K562 (cell line): ENCODE measurements around the gene PSMC4. TPM values are rescaled to one million over a fixed set of nuclear protein-coding genes. Genes with fewer than 3 reads are reported as not detected.

Source experiments
- CEBPG ChIP-seq, 3 experiments: fragments of 200-800 bp in 1 of 3; sonication (Bioruptor generic) in 1 of 3; sonication (generic) in 1 of 3; formaldehyde crosslinking in 1 of 3; IDR thresholded peaks in 2 of 3; conservative IDR thresholded peaks in 1 of 3; 2 replicates each; pipeline versions ENCODE4 v1.6.1 to v1.8.0; 2016 to 2022; ENCODE audit warnings: missing compliant biosample characterization in 2 of 3, missing genetic modification characterization in 2 of 3, mild to moderate bottlenecking in 1 of 3, missing genetic modification reagents in 1 of 3
- MAFF ChIP-seq: IDR thresholded peaks from 2 replicates; pipeline ENCODE4 v1.6.1; 2012; ENCODE audit warnings: low read length, improper control_type of control experiment
- MECOM ChIP-seq: fragments of 250-450 bp; sonication (Bioruptor Pico); IDR thresholded peaks from 2 replicates; pipeline ENCODE4 v1.8.0; 2022; ENCODE audit warnings: inconsistent platforms
- ZNF184 ChIP-seq: sonication (generic); formaldehyde crosslinking; IDR thresholded peaks from 2 replicates; pipeline ENCODE4 v1.5.0; 2020; ENCODE audit warnings: missing genetic modification reagents
- ZNF197 ChIP-seq: fragments of 200-800 bp; sonication (Bioruptor generic); IDR thresholded peaks from 2 replicates; pipeline ENCODE4 v1.6.1; 2016; ENCODE audit warnings: low read depth, missing genetic modification characterization, missing compliant biosample characterization
- ZNF699 ChIP-seq: fragments of 250-450 bp; sonication (Bioruptor Pico); IDR thresholded peaks from 2 replicates; pipeline ENCODE4 v1.8.0; 2021; ENCODE audit warnings: mild to moderate bottlenecking, moderate library complexity; ENCODE audit not compliant: insufficient replicate concordance
- polyA plus RNA-seq, 8 experiments: library from polyadenylated mRNA; depleted of rRNA in 4 of 8; stranded (reverse) in 5 of 8; unstranded in 3 of 8; fragments of >200 nt; fragmentation: Nextera tagmentation in 2 of 8; fragmentation: Illumina TruSeq in 1 of 8; extraction: Ambion mirVana in 2 of 8; extraction: Trizol in 1 of 8; gene quantifications; 2 replicates each; pipeline versions ENCODE4 v1.2.1 to v1.2.3, GENCODE V29; 2011 to 2014; ENCODE audit warnings: inconsistent platforms in 1 of 8, missing spikeins in 1 of 8
- total RNA-seq, 7 experiments: library from RNA; depleted of rRNA in 6 of 7; stranded (reverse); fragments of >200 nt in 6 of 7; fragmentation: Illumina TruSeq in 2 of 7; extraction: Trizol in 2 of 7; gene quantifications; 2 replicates each; pipeline versions ENCODE4 v1.2.1 to v1.2.3, GENCODE V29; 2011 to 2021; ENCODE audit warnings: low replicate concordance in 1 of 7
- TF ChIP-seq, protein P1 (sequence below), 2 experiments: fragments of 450-650 bp in 1 of 2; sonication (generic) in 1 of 2; formaldehyde crosslinking in 1 of 2; IDR thresholded peaks; 2 replicates each; pipeline versions ENCODE4 v1.7.1 to v1.9.0; 2016 to 2022; ENCODE audit warnings: inconsistent platforms in 1 of 2, mild to moderate bottlenecking in 1 of 2, missing genetic modification reagents in 1 of 2
- TF ChIP-seq, protein P2 (sequence below): fragments of 450-650 bp; IDR thresholded peaks from 2 replicates; pipeline ENCODE4 v1.6.1; 2017; ENCODE audit warnings: mild to moderate bottlenecking, moderate library complexity
- TF ChIP-seq, protein P3 (sequence below): fragments of 450-650 bp; formaldehyde crosslinking; IDR thresholded peaks from 2 replicates; pipeline ENCODE4 v1.4.0; 2020; ENCODE audit warnings: mild to moderate bottlenecking, moderate library complexity
- TF ChIP-seq, protein P4 (sequence below): sonication (generic); formaldehyde crosslinking; IDR thresholded peaks from 2 replicates; pipeline ENCODE4 v1.8.1; 2023; ENCODE audit warnings: missing genetic modification reagents, mild to moderate bottlenecking, borderline replicate concordance

PSMC4 gene
- total and polyA plus RNA-seq, 9 of the 15 experiments (the other 6 are each of a cell fraction or from before 2014, with no cell fraction given): 45.9 to 475 (median 142) TPM

DNA sequence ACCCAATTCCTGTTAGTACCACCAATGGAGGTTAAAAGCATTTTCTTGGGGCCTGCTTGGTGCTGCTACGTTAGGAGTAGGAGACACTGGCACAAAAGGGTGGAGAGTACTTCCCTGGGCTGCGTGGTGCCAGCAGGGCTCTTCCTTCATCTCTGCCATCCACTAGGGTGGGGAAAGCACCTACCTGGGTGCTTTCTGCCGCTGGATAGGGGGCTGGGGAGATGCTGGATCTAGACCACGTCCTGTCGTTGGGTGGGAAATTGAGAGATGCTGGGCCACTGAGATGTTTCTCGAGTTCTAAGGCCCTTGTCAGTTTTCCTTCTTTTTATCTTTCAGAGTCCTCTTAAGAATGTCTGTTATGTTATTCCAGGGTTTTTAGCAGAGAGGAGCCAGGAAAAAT lies 29.8 kb upstream of the PSMC4 start (continued):
- TF ChIP-seq, protein P1, sequence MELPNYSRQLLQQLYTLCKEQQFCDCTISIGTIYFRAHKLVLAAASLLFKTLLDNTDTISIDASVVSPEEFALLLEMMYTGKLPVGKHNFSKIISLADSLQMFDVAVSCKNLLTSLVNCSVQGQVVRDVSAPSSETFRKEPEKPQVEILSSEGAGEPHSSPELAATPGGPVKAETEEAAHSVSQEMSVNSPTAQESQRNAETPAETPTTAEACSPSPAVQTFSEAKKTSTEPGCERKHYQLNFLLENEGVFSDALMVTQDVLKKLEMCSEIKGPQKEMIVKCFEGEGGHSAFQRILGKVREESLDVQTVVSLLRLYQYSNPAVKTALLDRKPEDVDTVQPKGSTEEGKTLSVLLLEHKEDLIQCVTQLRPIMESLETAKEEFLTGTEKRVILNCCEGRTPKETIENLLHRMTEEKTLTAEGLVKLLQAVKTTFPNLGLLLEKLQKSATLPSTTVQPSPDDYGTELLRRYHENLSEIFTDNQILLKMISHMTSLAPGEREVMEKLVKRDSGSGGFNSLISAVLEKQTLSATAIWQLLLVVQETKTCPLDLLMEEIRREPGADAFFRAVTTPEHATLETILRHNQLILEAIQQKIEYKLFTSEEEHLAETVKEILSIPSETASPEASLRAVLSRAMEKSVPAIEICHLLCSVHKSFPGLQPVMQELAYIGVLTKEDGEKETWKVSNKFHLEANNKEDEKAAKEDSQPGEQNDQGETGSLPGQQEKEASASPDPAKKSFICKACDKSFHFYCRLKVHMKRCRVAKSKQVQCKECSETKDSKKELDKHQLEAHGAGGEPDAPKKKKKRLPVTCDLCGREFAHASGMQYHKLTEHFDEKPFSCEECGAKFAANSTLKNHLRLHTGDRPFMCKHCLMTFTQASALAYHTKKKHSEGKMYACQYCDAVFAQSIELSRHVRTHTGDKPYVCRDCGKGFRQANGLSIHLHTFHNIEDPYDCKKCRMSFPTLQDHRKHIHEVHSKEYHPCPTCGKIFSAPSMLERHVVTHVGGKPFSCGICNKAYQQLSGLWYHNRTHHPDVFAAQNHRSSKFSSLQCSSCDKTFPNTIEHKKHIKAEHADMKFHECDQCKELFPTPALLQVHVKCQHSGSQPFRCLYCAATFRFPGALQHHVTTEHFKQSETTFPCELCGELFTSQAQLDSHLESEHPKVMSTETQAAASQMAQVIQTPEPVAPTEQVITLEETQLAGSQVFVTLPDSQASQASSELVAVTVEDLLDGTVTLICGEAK (IDR thresholded peaks at IDR 0.05): no peak
- TF ChIP-seq, protein P1 (CRISPR knock-in tag; IDR thresholded peaks at IDR 0.05): no peak
- TF ChIP-seq MAFF (no peak), ZNF197 (CRISPR knock-in tag) (no peak), ZNF184 (CRISPR knock-in tag) (no peak), ZNF699 (CRISPR knock-in tag) (no peak), MECOM (CRISPR knock-in tag) (no peak), CEBPG (CRISPR knock-in tag; IDR thresholded peaks at IDR 0.05) (no peak), CEBPG (tag; conservative IDR thresholded peaks at IDR 0.05 in 1 of 2, IDR thresholded peaks at IDR 0.05 in 1 of 2) (no peak)
- TF ChIP-seq, protein P2, sequence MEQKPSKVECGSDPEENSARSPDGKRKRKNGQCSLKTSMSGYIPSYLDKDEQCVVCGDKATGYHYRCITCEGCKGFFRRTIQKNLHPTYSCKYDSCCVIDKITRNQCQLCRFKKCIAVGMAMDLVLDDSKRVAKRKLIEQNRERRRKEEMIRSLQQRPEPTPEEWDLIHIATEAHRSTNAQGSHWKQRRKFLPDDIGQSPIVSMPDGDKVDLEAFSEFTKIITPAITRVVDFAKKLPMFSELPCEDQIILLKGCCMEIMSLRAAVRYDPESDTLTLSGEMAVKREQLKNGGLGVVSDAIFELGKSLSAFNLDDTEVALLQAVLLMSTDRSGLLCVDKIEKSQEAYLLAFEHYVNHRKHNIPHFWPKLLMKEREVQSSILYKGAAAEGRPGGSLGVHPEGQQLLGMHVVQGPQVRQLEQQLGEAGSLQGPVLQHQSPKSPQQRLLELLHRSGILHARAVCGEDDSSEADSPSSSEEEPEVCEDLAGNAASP: no peak
- TF ChIP-seq, protein P3, sequence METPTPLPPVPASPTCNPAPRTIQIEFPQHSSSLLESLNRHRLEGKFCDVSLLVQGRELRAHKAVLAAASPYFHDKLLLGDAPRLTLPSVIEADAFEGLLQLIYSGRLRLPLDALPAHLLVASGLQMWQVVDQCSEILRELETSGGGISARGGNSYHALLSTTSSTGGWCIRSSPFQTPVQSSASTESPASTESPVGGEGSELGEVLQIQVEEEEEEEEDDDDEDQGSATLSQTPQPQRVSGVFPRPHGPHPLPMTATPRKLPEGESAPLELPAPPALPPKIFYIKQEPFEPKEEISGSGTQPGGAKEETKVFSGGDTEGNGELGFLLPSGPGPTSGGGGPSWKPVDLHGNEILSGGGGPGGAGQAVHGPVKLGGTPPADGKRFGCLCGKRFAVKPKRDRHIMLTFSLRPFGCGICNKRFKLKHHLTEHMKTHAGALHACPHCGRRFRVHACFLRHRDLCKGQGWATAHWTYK (CRISPR knock-in tag): no peak
- TF ChIP-seq, protein P4, sequence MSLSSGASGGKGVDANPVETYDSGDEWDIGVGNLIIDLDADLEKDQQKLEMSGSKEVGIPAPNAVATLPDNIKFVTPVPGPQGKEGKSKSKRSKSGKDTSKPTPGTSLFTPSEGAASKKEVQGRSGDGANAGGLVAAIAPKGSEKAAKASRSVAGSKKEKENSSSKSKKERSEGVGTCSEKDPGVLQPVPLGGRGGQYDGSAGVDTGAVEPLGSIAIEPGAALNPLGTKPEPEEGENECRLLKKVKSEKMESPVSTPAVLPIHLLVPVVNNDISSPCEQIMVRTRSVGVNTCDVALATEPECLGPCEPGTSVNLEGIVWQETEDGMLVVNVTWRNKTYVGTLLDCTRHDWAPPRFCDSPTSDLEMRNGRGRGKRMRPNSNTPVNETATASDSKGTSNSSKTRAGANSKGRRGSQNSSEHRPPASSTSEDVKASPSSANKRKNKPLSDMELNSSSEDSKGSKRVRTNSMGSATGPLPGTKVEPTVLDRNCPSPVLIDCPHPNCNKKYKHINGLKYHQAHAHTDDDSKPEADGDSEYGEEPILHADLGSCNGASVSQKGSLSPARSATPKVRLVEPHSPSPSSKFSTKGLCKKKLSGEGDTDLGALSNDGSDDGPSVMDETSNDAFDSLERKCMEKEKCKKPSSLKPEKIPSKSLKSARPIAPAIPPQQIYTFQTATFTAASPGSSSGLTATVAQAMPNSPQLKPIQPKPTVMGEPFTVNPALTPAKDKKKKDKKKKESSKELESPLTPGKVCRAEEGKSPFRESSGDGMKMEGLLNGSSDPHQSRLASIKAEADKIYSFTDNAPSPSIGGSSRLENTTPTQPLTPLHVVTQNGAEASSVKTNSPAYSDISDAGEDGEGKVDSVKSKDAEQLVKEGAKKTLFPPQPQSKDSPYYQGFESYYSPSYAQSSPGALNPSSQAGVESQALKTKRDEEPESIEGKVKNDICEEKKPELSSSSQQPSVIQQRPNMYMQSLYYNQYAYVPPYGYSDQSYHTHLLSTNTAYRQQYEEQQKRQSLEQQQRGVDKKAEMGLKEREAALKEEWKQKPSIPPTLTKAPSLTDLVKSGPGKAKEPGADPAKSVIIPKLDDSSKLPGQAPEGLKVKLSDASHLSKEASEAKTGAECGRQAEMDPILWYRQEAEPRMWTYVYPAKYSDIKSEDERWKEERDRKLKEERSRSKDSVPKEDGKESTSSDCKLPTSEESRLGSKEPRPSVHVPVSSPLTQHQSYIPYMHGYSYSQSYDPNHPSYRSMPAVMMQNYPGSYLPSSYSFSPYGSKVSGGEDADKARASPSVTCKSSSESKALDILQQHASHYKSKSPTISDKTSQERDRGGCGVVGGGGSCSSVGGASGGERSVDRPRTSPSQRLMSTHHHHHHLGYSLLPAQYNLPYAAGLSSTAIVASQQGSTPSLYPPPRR (CRISPR knock-in tag): no peak
